NCI-H187 treated with DMSO at 0.1 percent for 48 hours (cell line): ENCODE data around the gene POMT1.
A peak's percentile ranks its signal among the peaks of the same experiment; 100 is the strongest.
"Not testable (repeated sequence)": the region's sequence is repeated elsewhere in the genome, so short reads cannot be mapped to it uniquely, and the experiment has no call there.

Experiments used
- DNase-seq: peaks from one replicate; lab custom pipeline; 2025; lab: John Stamatoyannopoulos, UW

POMT1 gene

DNA sequence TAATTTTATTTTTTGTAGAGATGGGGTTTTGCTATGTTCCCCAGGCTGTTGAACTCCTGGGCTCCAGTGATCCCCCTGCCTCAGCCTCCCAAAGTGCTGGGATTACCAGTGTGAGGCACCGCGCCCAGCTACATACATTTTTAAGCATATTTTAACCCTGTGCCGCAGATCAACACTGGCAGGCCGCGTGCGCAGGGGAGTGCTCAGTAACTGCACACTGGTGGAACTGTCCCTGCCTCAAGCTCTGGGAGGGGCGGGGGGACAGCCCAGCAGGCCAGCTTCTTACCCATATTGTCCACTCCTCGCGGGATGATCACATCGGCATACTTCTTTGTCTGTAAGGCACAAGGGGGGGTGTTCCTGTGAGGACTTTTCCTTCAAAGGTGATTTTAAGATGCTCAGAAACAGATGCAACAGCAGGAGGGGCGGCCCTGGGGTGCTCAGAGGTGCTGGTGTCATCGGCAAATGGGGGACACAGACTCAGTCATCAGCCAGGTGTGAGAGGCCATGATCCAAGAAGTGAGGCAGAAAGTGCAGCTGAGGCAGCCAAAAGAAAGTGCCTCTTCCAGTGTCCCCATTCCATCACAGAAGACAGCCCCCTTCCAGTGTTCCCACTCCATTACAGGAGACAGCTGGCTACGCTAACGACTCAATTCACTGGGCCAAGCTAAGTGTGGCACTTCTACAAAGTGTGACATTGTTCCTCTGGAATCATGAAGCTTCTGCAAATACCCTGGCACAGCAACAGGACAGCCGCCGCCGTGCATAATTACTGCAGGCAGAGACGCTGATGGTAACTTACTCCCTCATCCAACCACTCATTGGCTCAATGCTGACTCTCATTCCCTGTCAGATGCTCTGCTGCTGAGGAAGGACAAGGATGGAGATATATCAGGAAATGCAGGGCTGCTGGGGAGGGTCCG, 23.2 kb downstream of the POMT1 start:
- no peak for DNase-seq

- no peak for DNase-seq
These were observed 25.5 kb downstream of the POMT1 start for GRCh38 chr9:131528186-131528585.

GRCh38 chr9:131528886-131529505, 26.3 kb downstream of the POMT1 start:
- no peak for DNase-seq

- no peak for DNase-seq
These were observed 27.2 kb downstream of the POMT1 start for GRCh38 chr9:131529597-131530545.

GRCh38 chr9:131530546-131530919, 27.8 kb downstream of the POMT1 start:
- no peak for DNase-seq

DNA sequence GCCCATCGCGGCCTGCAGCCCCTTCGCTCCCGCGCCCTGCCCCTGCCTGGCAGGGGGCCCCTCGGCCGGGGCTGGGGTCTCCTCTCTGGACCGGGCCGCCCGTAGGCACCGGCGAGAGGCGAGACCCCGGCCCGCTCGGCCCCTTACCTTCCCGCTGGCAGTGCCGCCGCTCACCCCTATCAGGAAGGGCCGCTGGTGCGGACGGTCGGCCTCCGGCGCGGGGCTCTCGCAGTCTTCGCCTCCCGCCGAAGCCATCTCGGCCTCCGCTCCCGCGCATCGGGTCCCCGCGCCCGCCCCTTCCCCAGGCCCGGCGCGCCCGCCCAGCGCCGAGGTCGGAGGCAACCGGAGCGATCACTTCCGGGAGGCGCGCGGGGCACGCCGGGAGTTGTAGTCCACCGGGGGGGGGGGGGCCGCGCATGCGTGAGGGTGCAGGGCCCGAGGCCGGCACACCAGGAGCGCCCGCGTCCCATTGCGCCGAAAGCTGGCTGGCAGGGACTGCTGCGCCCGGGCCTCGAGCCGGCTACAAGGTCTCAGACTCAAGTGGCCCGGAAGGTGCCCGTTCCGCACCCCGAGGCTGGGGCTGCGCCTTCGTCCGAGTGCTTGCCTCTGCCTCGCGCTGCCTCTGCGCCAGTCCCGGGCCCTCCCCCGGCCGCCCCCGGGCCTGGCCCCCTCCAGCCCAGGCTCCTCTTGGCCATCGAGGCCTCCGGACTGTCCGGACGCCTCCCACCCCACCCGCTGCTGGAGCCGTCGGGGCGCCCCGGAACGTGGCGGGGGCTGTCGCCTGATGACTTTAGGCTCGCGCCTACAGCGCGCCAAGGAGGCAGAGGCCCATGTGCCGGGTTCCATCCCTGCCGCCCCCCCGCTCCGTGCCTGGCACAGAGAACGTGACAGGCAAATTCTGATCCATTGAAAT, 28.5 kb downstream of the POMT1 start, which contains the start of gene UCK1:
UCK1 (minus strand) TSS at position 344 of the 913 bp plus-strand sequence; CDS start at position 255, 89 bp downstream.
- DNase-seq, result no peak

DNA sequence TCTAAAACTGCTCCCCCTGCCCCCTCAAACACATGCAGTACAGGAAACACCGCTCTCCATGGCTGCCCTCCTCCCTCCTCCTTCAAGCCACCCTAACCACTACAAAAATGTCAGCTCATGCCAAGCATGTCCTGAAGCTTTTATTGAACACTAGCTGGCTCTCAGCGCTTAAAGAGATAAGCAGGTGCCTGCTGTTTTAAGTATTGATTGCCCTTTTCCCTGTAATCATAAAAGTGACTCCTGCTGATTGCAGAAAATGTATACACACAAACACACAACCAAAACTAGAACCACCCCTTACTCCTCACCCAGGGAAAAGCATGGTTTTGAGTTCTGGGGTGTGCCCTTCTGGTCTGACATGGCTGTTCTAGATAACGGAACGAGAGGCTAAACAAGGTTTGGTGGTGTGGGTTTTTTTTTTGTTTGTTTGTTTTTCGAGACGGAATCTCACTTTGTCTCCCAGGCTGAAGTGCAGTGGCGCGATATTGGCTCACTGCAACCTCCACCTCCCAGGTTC, 32.1 kb downstream of the POMT1 start:
- DNase-seq, result peak; percentile 3

DNA sequence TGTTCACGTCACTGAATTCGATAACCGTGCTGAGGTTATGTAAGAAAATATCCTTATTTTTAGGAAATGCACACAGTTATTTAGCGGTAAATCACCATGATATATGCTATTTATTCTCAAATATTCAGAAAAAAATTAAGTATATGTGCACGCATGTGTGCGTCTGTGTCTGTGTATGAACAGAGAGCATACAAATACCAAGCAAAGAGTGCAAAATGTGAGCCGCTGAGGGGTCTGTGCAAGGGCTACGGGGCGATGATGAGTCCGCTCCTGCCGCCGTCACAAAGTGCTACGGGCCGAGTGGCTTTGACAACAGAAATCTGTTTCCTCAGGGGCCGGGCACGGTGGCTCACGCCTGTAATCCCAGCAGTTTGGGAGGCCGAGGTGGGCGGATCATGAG, 35.2 kb downstream of the POMT1 start:
- DNase-seq, result no peak

GRCh38 chr9:131539223-131539923, 36.7 kb downstream of the POMT1 start:
- no peak for DNase-seq

GRCh38 chr9:131543141-131543540, 40.4 kb downstream of the POMT1 start:
- DNase-seq, result no peak

DNA sequence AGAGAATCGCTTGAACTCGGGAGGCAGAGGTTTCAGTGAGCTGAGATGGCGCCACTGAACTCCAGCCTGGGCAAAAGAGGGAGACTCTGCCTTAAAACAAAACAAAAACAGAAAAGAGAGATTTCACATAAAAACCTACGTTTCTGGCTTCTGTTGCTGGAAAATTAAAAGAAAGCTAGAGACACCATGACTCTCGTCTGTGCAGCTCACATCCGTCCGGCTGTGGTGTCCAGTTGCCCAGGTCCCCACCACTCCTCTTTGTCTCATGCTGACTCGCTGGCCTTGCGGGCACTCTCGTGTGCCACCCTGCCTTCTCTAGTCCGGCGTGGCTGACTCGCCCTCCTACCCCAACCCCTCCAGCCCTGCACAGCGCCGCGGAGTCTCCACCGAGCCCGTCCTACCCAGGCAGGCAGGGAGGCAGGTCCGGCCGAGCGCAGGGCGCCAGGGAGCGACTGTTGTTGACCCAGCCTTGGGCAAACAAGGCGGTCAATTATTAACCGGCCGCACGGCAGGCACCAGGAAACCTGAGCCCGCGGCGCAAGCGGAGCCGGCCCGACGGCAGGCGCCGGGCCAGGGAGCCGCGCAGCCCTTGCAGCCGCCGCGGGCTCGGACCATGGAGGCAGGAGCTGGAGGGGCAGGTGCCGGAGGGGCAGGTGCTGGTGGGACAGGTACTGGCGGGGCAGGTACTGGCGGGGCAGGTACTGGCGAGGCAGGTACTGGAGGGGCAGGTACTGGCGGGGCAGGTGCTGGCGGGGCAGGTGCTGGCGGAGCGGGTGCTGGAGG, 42.5 kb downstream of the POMT1 start, which contains the start of gene PRRT1B:
PRRT1B (plus strand) TSS at position 521 of the 783 bp plus-strand sequence; CDS start at position 614, 93 bp downstream.
- DNase-seq, result no peak

GRCh38 chr9:131545786-131546335, 43.1 kb downstream of the POMT1 start:
- no peak for DNase-seq

DNA sequence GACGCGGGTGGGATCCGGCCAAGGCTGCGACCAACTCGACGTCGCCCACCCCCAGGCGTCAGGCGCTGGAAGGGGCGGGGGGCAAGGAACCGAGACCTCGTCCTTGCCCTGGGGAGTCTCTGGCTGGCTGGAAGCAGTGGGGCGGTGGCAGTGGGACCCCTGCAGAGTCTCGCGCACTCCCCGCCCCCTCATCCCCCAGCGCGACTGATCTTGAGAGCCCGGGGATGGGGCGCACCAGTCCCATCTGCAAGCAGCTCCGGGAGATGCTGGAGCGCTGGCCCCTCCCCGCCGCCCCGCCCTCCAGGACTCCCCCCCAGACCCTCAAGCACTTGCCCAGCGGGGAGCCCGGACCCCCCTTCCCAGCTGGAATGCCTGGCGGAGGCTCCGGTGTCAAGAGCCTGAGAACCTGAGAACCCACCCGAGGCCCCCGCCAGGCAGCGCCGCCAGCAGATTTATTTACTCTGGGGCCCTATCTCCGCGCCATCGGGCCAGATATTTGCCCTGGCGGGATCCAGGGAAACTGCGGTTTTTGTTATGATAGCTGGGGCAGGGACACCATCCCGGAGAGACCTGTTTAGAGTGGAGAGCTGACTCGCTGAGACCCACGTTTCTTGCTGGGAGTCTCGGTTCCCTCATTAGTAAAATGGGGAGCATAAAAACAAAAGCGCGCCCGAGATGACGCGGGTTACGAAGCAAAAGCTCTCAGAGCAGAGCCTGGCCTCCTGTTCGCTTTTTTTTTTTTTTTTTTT, 43.8 kb downstream of the POMT1 start:
- DNase-seq, result no peak

- not testable (repeated sequence) for DNase-seq
These were observed 46.5 kb downstream of the POMT1 start for GRCh38 chr9:131549186-131549585.

GRCh38 chr9:131550465-131550864, 47.7 kb downstream of the POMT1 start:
- not testable (repeated sequence) for DNase-seq

GRCh38 chr9:131552030-131552429, 49.3 kb downstream of the POMT1 start:
- DNase-seq, result no peak

GRCh38 chr9:131554087-131554842, 51.5 kb downstream of the POMT1 start:
- DNase-seq, result no peak
